HG03565 (cell line): ENCODE results near the gene LIX1L.
"Not testable (repeated sequence)": the region's sequence is repeated elsewhere in the genome, so short reads cannot be mapped to it uniquely, and the experiment has no call there.

Source experiments
- ATAC-seq: cut with Tn5 transposase; IDR thresholded peaks from one replicate; pipeline ENCODE4 v1.9.1; 2021; ENCODE audit warnings: mild to moderate bottlenecking, moderate library complexity; ENCODE audit not compliant: unreplicated experiment

Gene LIX1L

GRCh38 chr1:145937436-145937835, 20.4 kb downstream of the LIX1L start:
- ATAC-seq, result no peak

GRCh38 chr1:145936247-145936646, 21.6 kb downstream of the LIX1L start:
- no peak for ATAC-seq

- no peak for ATAC-seq
Observed at GRCh38 chr1:145935708-145936107, 22.1 kb downstream of the LIX1L start.

- not testable (repeated sequence) for ATAC-seq
Observed at GRCh38 chr1:145932522-145933009, 25.3 kb downstream of the LIX1L start.

GRCh38 chr1:145927916-145928643, 29.7 kb downstream of the LIX1L start:
- ATAC-seq, result no peak

GRCh38 chr1:145927063-145927886, 30.5 kb downstream of the LIX1L start, which contains the start of gene RBM8A:
Gene RBM8A, minus strand, starts transcription at chr1:145927484. Its CDS starts 58 bp downstream, at chr1:145927426.
- peak; percentile 87 for ATAC-seq

GRCh38 chr1:145926686-145927062, 31.1 kb downstream of the LIX1L start:
- peak; percentile 1 for ATAC-seq

GRCh38 chr1:145922266-145922665, 35.6 kb downstream of the LIX1L start:
- ATAC-seq, result no peak

GRCh38 chr1:145920297-145920696, 37.5 kb downstream of the LIX1L start:
- ATAC-seq, result not testable (repeated sequence)

GRCh38 chr1:145918992-145919939, 38.6 kb downstream of the LIX1L start:
- no peak for ATAC-seq

GRCh38 chr1:145918144-145918991, 39.4 kb downstream of the LIX1L start, which contains the start of gene PEX11B:
Gene PEX11B, minus strand, starts transcription at chr1:145918717. Its CDS starts 29 bp downstream, at chr1:145918688.
- ATAC-seq, result peak; percentile 60

- ATAC-seq, result no peak
Observed at GRCh38 chr1:145917595-145917994, 40.2 kb downstream of the LIX1L start.

GRCh38 chr1:145916745-145917144, 41.1 kb downstream of the LIX1L start:
- ATAC-seq, result no peak

- ATAC-seq, result no peak
Observed at GRCh38 chr1:145912128-145912641, 45.6 kb downstream of the LIX1L start.

- ATAC-seq, result no peak
Observed at GRCh38 chr1:145908653-145909052, 49.2 kb downstream of the LIX1L start.

- ATAC-seq, result no peak
Observed at GRCh38 chr1:145906954-145907753, 50.7 kb downstream of the LIX1L start.

- ATAC-seq, result no peak
Observed at GRCh38 chr1:145901312-145902021, 56.4 kb downstream of the LIX1L start.

GRCh38 chr1:145898756-145899155, 59.1 kb downstream of the LIX1L start:
- no peak for ATAC-seq
